Heart left ventricle (tissue), 16 donors: ENCODE data around the gene CD59. TPM values are rescaled to one million over a fixed set of nuclear protein-coding genes. Genes with fewer than 3 reads are reported as not detected.

Experiments
- ATAC-seq, 4 donors: fragments of 200-7000 bp; cut with Tn5 transposase; one replicate each; pipeline ENCODE4 v1.9.1; 2020 to 2022; ENCODE audit warnings: moderate library complexity in 4 of 4, mild to moderate bottlenecking in 3 of 4, moderate number of reproducible peaks in 1 of 4
- DNase-seq, 5 donors: peaks; one replicate each; pipeline ENCODE4 v3.0.0-alpha.2; 2020
- H3K27ac ChIP-seq, 12 donors: fragments of 200-600 bp; sonication (generic) in 4 of 12; one replicate each; pipeline versions ENCODE4 v1.5.0 to v1.8.0; 2016 to 2022; ENCODE audit warnings: mild to moderate bottlenecking in 2 of 12
- H3K27me3 ChIP-seq, 9 donors: fragments of 200-600 bp; sonication (generic) in 2 of 9; one replicate each; pipeline versions ENCODE4 v1.5.1 to v1.8.0; 2016 to 2022; ENCODE audit warnings: mild to moderate bottlenecking in 3 of 9
- H3K36me3 ChIP-seq, 9 donors: fragments of 200-600 bp; sonication (generic) in 2 of 9; one replicate each; pipeline versions ENCODE4 v1.5.0 to v1.8.0; 2018 to 2022; ENCODE audit warnings: mild to moderate bottlenecking in 2 of 9
- H3K4me1 ChIP-seq, 12 donors: fragments of 200-600 bp; sonication (generic) in 4 of 12; one replicate each; pipeline versions ENCODE4 v1.5.0 to v1.8.0; 2016 to 2022; ENCODE audit warnings: mild to moderate bottlenecking in 3 of 12
- H3K4me3 ChIP-seq, 12 donors: fragments of 200-600 bp; sonication (generic) in 4 of 12; one replicate each; pipeline versions ENCODE4 v1.5.0 to v1.8.0; 2017 to 2022; ENCODE audit warnings: mild to moderate bottlenecking in 9 of 12, moderate library complexity in 4 of 12
- H3K9me3 ChIP-seq, 12 donors: fragments of 200-600 bp; sonication (generic) in 4 of 12; one replicate each; pipeline versions ENCODE4 v1.5.0 to v1.8.0; 2016 to 2022; ENCODE audit warnings: mild to moderate bottlenecking in 1 of 12
- CTCF ChIP-seq, 12 donors: fragments of 200-600 bp; sonication (generic) in 4 of 12; IDR thresholded peaks; one replicate each; pipeline versions ENCODE4 v1.5.0 to v1.8.0; 2018 to 2022; ENCODE audit warnings: antibody characterized with exemption in 12 of 12, mild to moderate bottlenecking in 5 of 12
- POLR2A ChIP-seq, 2 donors: fragments of 450-650 bp; IDR thresholded peaks; one replicate each; pipeline ENCODE4 v1.6.1; 2017; ENCODE audit warnings: antibody characterized with exemption in 2 of 2, mild to moderate bottlenecking in 2 of 2, moderate library complexity in 2 of 2
- WGBS, 4 donors: extraction: QIAGEN DNeasy Blood & Tissue Kit in 2 of 4; methylation state at CpG; one replicate each; pipeline versions ENCODE4 v1.1.5 to v1.1.7; 2013 to 2018; 5-methylcytosine and 5-hydroxymethylcytosine counted together
- intact Hi-C, 10 donors: fragments of 100-400 bp; cut with DNase I; formaldehyde crosslinking; loops; one replicate each; pipeline versions ENCODE4 v1.11.1 to v1.14.2; 2022
- polyA plus RNA-seq, 2 donors: library from polyadenylated mRNA; stranded (reverse); fragments of 200-250 nt; gene quantifications; one replicate each; pipeline ENCODE4 v1.2.3, GENCODE V29; 2013
- total RNA-seq, 9 donors: library from RNA; depleted of rRNA in 2 of 9; stranded (reverse); fragments of >200 nt in 2 of 9; fragmentation: NEBNext Ultra II Directional in 3 of 9; extraction: Animal tissue kit (Norgen Biotek cat#: 25700) in 3 of 9; gene quantifications; one replicate each; pipeline versions ENCODE4 v1.1.0 to v1.2.4, GENCODE V29; 2016 to 2023
- donor health status: ischemic (EF 13 %, LVEDD 7.1; RV severe dilation, severe dysfunction).
- donor health status: healthy with polysubstance abuse.
- donor health status: DM: no; HTN: yes; CAD: no.
- donor health status: DM: no; HTN: no; CAD: no.
- donor health status: ischemic (EF 25% LVEDD 6.9; RV normal size, moderate dysfunction).
- donor health status: ischemic (EF 25% LVEDD 5.7; RV mildly dilated, moderate dysfunction).
- donor health status: healthy.
- donor health status: DM: yes; HTN: yes; CAD: no.
- donor health status: ischemic (EF 35%, LVEDD 5.7; RV mildly dilated, moderate dysfunction).
- donor health status: nonischemic (EF 11% LVEDD 7.7; RV severe dilation, severe dysfunction).
- donor health status: DM: yes; HTN: yes; CAD: no.
- donor health status: PGD.
- donor health status: ischemic (EF 29% LVEDD 5.4; RV normal size, mild dysfunction).
- donor health status: nonischemic (EF 23%, LVEDD 6.1; RV moderate dilation, normal function).

Gene CD59
- total and polyA plus RNA-seq, 11 donors: 133 to 1,434 (median 930) TPM

GRCh38 chr11:33656768-33657167 is 79.5 kb downstream of the CD59 start:
- DNase-seq (no peak), ATAC-seq (no peak)
- WGBS, 4 donors: 93 to 96% (median 94%) methylated on average over 7 of the region's 7 CpGs
- Histone ChIP-seq H3K27me3 (no peaks in the 10 kb centered on the region), H3K36me3 (no peaks in the 10 kb centered on the region), H3K9me3 (no peaks in the 10 kb centered on the region), H3K4me1 (peaks cover 0 to 13% (median 8%) of the 10 kb centered on the region in 12 donors), H3K27ac (no peak overlapping the region), H3K4me3 (no peak overlapping the region)
- TF ChIP-seq POLR2A (IDR thresholded peaks at IDR 0.05) (no peak), CTCF (IDR thresholded peaks at IDR 0.05) (no peak)
- intact Hi-C loops: no loop called here

GRCh38 chr11:33655842-33656600 is 80.2 kb downstream of the CD59 start:
- WGBS, 4 donors: 91 to 94% (median 93%) methylated on average over 11 of the region's 11 CpGs
- no peak for TF ChIP-seq POLR2A (IDR thresholded peaks at IDR 0.05)
- TF ChIP-seq CTCF (IDR thresholded peaks at IDR 0.05): no peak
- Histone ChIP-seq H3K27ac (no peak overlapping the region), H3K9me3 (no peaks in the 10 kb centered on the region), H3K36me3 (no peaks in the 10 kb centered on the region), H3K4me3 (no peak overlapping the region), H3K27me3 (no peaks in the 10 kb centered on the region), H3K4me1 (peaks cover 0 to 18% (median 8%) of the 10 kb centered on the region in 12 donors)
- ATAC-seq (no peak), DNase-seq (no peak)
- intact Hi-C loops: no loop called here

- TF ChIP-seq POLR2A (IDR thresholded peaks at IDR 0.05) (no peak), CTCF (IDR thresholded peaks at IDR 0.05) (no peak)
- Histone ChIP-seq H3K36me3 (no peaks in the 10 kb centered on the region), H3K4me3 (no peak overlapping the region), H3K4me1 (peaks cover 0 to 18% (median 8%) of the 10 kb centered on the region in 12 donors), H3K9me3 (no peaks in the 10 kb centered on the region), H3K27ac (no peak overlapping the region), H3K27me3 (no peaks in the 10 kb centered on the region)
- ATAC-seq (no peak), DNase-seq (no peak)
- 90 to 94% (median 92%) methylated on average over 6 of the region's 6 CpGs for WGBS, 4 donors
- intact Hi-C loops: no loop called here
These were observed 81.6 kb downstream of the CD59 start for GRCh38 chr11:33654594-33654993.

Other genes with a start within 250 kb of the CD59 start
- gene C11orf91, start 35.6 kb downstream of the CD59 start, total RNA-seq: under 1 TPM in 4 of 9 donors, not detected in 5; 0.56 to 1.00 (median 0.70) TPM
- not detected for gene C11orf91, start 35.6 kb downstream of the CD59 start, polyA plus RNA-seq
- gene FBXO3, start 38.1 kb upstream of the CD59 start, total RNA-seq: 10 to 100 TPM; 47.3 to 72.8 (median 52.4) TPM
- gene FBXO3, start 38.1 kb upstream of the CD59 start, polyA plus RNA-seq: 10 to 100 TPM; 25.7 to 35.4 TPM
- gene LMO2, start 155.7 kb upstream of the CD59 start, total RNA-seq: 10 to 100 TPM in 4 of 9 donors, 1 to 10 TPM in 5; 4.5 to 29.6 (median 8.7) TPM
- gene LMO2, start 155.7 kb upstream of the CD59 start, polyA plus RNA-seq: 1 to 10 TPM; 7.9 to 9.6 TPM